Measurements from ENCODE around the gene TMEM161B.
A peak's percentile ranks its signal among the peaks of the same experiment; 100 is the strongest.

Gene TMEM161B

DNA sequence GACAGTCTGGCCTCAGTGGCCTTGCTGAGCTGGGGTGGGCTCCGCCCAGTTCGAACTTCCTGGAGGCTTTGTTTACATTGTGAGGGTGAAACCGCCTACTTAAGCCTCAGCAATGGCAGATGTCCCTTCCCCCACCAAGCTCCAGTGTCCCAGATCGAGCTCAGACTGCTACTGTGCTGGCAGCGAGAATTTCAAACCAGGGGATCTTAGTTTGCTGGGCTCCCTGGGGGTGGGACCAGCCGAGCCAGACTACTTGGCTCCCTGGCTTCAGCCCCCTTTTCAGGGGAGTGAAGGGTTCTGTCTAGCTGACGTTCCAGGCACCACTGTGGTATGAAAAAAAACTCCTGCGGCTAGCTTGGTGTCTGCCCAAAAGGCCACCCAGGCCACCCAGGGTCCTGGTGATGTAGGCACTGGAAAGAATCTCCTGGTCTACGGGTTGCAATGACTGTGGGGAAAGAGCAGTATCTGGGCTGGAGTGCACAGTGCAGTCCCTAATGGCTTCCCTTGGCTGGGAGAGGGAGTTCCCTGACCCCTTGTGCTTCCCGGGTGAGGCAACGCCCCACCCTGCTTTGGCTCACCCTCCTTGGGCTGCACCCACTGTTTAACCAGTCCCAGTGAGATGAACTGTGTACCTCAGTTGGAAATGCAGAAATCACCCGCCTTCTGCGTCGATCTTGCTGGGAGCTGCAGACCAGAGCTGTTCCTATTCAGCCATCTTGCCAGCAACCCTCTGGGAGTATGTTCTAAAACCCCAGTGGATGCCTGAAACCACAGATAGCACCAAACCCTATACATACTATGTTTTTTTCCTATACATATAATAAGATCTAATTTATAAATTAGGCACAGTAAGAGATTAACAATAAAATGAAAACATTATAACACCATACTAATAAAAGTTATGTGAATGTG lies 95.5 kb downstream of the TMEM161B start:
- no peak overlapping the region for H3K9ac ChIP-seq (ENCODE audit: low read depth, low read length, poor library complexity, severe bottlenecking)
- no peaks in the 10 kb centered on the region for H3K27me3 ChIP-seq (ENCODE audit: insufficient read depth, low read length, poor library complexity, severe bottlenecking)
- H3F3A ChIP-seq (ENCODE audit: low read depth): no peaks in the 10 kb centered on the region
- peaks cover 5% of the 10 kb centered on the region; the same call in 1 of the 2 replicates for H3K9me3 ChIP-seq (ENCODE audit: insufficient read depth, low read depth, low read length)
- H3K9me2 ChIP-seq (replicated peaks; ENCODE audit: low read depth, low read length): no peaks in the 10 kb centered on the region
- H3K4me2 ChIP-seq (ENCODE audit: low read depth, low read length, poor library complexity, severe bottlenecking): no peak overlapping the region
- H2AFZ ChIP-seq (ENCODE audit: low read length): peak overlapping the region; percentile 79
- no peaks in the 10 kb centered on the region for H3K79me2 ChIP-seq (ENCODE audit: insufficient read depth, low read length)
- H3K36me3 ChIP-seq (ENCODE audit: insufficient read depth, low read length): no peaks in the 10 kb centered on the region
- H3K4me1 ChIP-seq (ENCODE audit: insufficient read depth, low read length, poor library complexity, severe bottlenecking): no peaks in the 10 kb centered on the region
- no peaks in the 10 kb centered on the region for H4K20me1 ChIP-seq (ENCODE audit: insufficient read depth, low read length, poor library complexity, severe bottlenecking)
- TF ChIP-seq, protein P1, sequence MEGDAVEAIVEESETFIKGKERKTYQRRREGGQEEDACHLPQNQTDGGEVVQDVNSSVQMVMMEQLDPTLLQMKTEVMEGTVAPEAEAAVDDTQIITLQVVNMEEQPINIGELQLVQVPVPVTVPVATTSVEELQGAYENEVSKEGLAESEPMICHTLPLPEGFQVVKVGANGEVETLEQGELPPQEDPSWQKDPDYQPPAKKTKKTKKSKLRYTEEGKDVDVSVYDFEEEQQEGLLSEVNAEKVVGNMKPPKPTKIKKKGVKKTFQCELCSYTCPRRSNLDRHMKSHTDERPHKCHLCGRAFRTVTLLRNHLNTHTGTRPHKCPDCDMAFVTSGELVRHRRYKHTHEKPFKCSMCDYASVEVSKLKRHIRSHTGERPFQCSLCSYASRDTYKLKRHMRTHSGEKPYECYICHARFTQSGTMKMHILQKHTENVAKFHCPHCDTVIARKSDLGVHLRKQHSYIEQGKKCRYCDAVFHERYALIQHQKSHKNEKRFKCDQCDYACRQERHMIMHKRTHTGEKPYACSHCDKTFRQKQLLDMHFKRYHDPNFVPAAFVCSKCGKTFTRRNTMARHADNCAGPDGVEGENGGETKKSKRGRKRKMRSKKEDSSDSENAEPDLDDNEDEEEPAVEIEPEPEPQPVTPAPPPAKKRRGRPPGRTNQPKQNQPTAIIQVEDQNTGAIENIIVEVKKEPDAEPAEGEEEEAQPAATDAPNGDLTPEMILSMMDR (conservative IDR thresholded peaks at IDR 0.05; ENCODE audit: low read length): no peak
- TF ChIP-seq EZH2phosphoT487 (IDR thresholded peaks at IDR 0.05; ENCODE audit: borderline replicate concordance): no peak
- no peak overlapping the region for H3K4me3 ChIP-seq (ENCODE audit: low read length, poor library complexity, severe bottlenecking)

DNA sequence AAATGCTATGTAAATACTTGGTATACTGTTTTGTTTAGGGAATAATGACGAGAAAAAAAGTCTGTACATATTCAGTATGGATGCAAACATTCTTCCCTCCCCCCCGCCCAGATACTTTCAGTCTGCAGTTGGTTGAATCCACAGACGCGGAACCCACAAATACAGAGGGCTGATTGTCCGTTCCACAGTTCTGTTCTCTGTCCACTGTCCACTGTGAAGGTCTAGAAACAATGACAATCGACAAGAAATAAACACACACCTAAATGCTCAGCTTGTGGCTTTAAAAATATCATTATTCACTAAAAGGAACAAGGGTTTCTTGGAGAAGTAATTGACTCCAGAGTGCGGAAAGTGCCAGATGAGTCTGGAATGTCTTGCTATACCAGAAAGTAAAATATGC lies 109.1 kb downstream of the TMEM161B start:
- no peak overlapping the region for H3K4me2 ChIP-seq (ENCODE audit: low read depth, low read length, poor library complexity, severe bottlenecking)
- H4K20me1 ChIP-seq (ENCODE audit: insufficient read depth, low read length, poor library complexity, severe bottlenecking): no peaks in the 10 kb centered on the region
- H2AFZ ChIP-seq (ENCODE audit: low read length): no peak overlapping the region

DNA sequence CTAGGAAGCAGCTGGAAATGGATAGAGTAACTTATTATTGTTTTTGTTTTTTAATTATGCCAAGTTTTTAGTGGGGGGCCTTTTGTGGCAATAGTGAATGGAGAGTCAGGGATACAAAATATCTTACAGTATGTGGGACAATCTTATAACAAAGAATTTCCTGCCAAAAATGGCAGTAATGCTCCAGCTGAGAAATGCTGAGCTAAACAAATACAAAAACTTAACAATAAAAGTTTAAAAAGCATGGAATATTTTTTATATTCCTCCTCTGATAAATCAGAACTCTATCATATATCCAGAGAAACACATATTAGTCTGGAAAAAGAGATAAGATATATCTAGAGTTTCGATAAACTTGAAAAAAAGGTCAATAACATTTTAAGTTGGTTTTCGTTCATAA lies 110.6 kb downstream of the TMEM161B start:
- no peak overlapping the region for H3K4me3 ChIP-seq (ENCODE audit: low read length, poor library complexity, severe bottlenecking)
- H3K27me3 ChIP-seq (ENCODE audit: insufficient read depth, low read length, poor library complexity, severe bottlenecking): no peaks in the 10 kb centered on the region
- H3K4me2 ChIP-seq (ENCODE audit: low read depth, low read length, poor library complexity, severe bottlenecking): no peak overlapping the region
- H4K20me1 ChIP-seq (ENCODE audit: insufficient read depth, low read length, poor library complexity, severe bottlenecking): no peaks in the 10 kb centered on the region
- no peaks in the 10 kb centered on the region for H3F3A ChIP-seq (ENCODE audit: low read depth)
- 0 out of 2 replicates have a peak overlapping the region, but pooled peaks have one; percentile 27 for H2AFZ ChIP-seq (ENCODE audit: low read length)
- TF ChIP-seq, protein P1 (conservative IDR thresholded peaks at IDR 0.05; ENCODE audit: low read length): no peak
- no peak for TF ChIP-seq EZH2phosphoT487 (IDR thresholded peaks at IDR 0.05; ENCODE audit: borderline replicate concordance)
- H3K36me3 ChIP-seq (ENCODE audit: insufficient read depth, low read length): no peaks in the 10 kb centered on the region
- no peaks in the 10 kb centered on the region for H3K4me1 ChIP-seq (ENCODE audit: insufficient read depth, low read length, poor library complexity, severe bottlenecking)
- H3K9me2 ChIP-seq (replicated peaks; ENCODE audit: low read depth, low read length): no peaks in the 10 kb centered on the region
- H3K9me3 ChIP-seq (ENCODE audit: insufficient read depth, low read depth, low read length): no peaks in the 10 kb centered on the region
- no peaks in the 10 kb centered on the region for H3K79me2 ChIP-seq (ENCODE audit: insufficient read depth, low read length)
- H3K9ac ChIP-seq (ENCODE audit: low read depth, low read length, poor library complexity, severe bottlenecking): no peak overlapping the region

More for the DNA sequence above, 109.1 kb downstream of the TMEM161B start:
- H3K79me2 ChIP-seq (ENCODE audit: insufficient read depth, low read length): no peaks in the 10 kb centered on the region
- H3K4me3 ChIP-seq (ENCODE audit: low read length, poor library complexity, severe bottlenecking): no peak overlapping the region
- no peak for TF ChIP-seq EZH2phosphoT487 (IDR thresholded peaks at IDR 0.05; ENCODE audit: borderline replicate concordance)
- TF ChIP-seq, protein P1 (conservative IDR thresholded peaks at IDR 0.05; ENCODE audit: low read length): no peak
- no peaks in the 10 kb centered on the region for H3K36me3 ChIP-seq (ENCODE audit: insufficient read depth, low read length)
- H3K9me2 ChIP-seq (replicated peaks; ENCODE audit: low read depth, low read length): no peaks in the 10 kb centered on the region
- H3K9me3 ChIP-seq (ENCODE audit: insufficient read depth, low read depth, low read length): no peaks in the 10 kb centered on the region
- no peaks in the 10 kb centered on the region for H3K27me3 ChIP-seq (ENCODE audit: insufficient read depth, low read length, poor library complexity, severe bottlenecking)
- no peak overlapping the region for H3K9ac ChIP-seq (ENCODE audit: low read depth, low read length, poor library complexity, severe bottlenecking)
- no peaks in the 10 kb centered on the region for H3K4me1 ChIP-seq (ENCODE audit: insufficient read depth, low read length, poor library complexity, severe bottlenecking)
- no peaks in the 10 kb centered on the region for H3F3A ChIP-seq (ENCODE audit: low read depth)
